Colonic mucosa (tissue), 4 donors: ENCODE measurements around the gene CHSY3. TPM values are rescaled to one million over a fixed set of nuclear protein-coding genes. Genes with fewer than 3 reads are reported as not detected.

Source experiments
- DNase-seq: peaks from one replicate; pipeline ENCODE4 v3.0.0-alpha.2; 2020
- H3K27ac ChIP-seq: fragments of 200-600 bp; one replicate; pipeline ENCODE4 v1.8.0; 2021
- H3K27me3 ChIP-seq: fragments of 200-600 bp; one replicate; pipeline ENCODE4 v1.8.0; 2021
- H3K36me3 ChIP-seq: fragments of 200-600 bp; one replicate; pipeline ENCODE4 v1.8.0; 2021
- H3K4me1 ChIP-seq: fragments of 200-600 bp; one replicate; pipeline ENCODE4 v1.8.0; 2021; ENCODE audit warnings: mild to moderate bottlenecking
- H3K4me3 ChIP-seq: fragments of 200-600 bp; one replicate; pipeline ENCODE4 v1.8.0; 2021
- H3K9ac ChIP-seq, 2 donors: one replicate each; pipeline ENCODE4 v1.7.0; 2013; ENCODE audit warnings: control low read depth in 2 of 2, low read depth in 2 of 2, low read length in 2 of 2
- H3K9me3 ChIP-seq: fragments of 200-600 bp; one replicate; pipeline ENCODE4 v1.8.0; 2021
- CTCF ChIP-seq: fragments of 200-600 bp; IDR thresholded peaks from one replicate; pipeline ENCODE4 v1.8.0; 2022; ENCODE audit warnings: antibody characterized with exemption, mild to moderate bottlenecking
- intact Hi-C: fragments of 100-400 bp; cut with DNase I; formaldehyde crosslinking; loops from one replicate; pipeline ENCODE4 v1.14.1; 2022
- total RNA-seq, 2 donors: library from RNA; stranded (reverse); fragmentation: NEBNext Ultra II Directional in 1 of 2; extraction: Animal tissue kit (Norgen Biotek cat#: 25700) in 1 of 2; gene quantifications; one replicate each; pipeline ENCODE4 v1.2.1, GENCODE V29; 2021
- donor health status: healthy.
- donor health status: DM: no; HTN: no; CAD: no.
- donor health status: DM: no; HTN: no; CAD: no.

The CHSY3 gene
- total RNA-seq, 2 donors from 2014 or later, result 0.42 to 0.99 TPM

- Histone ChIP-seq H3K27ac (no peak overlapping the region), H3K4me1 (no peaks in the 10 kb centered on the region), H3K36me3 (no peaks in the 10 kb centered on the region), H3K4me3 (no peak overlapping the region), H3K9me3 (no peaks in the 10 kb centered on the region), H3K27me3 (no peaks in the 10 kb centered on the region), H3K9ac (no peak overlapping the region)
- no peak for TF ChIP-seq CTCF
- no peak for DNase-seq
- intact Hi-C loops, result no loop called here
These were observed 207.5 kb downstream of the CHSY3 start for GRCh38 chr5:130111746-130112145.

- Histone ChIP-seq H3K4me3 (no peak overlapping the region), H3K9me3 (no peaks in the 10 kb centered on the region), H3K27me3 (no peaks in the 10 kb centered on the region), H3K4me1 (no peaks in the 10 kb centered on the region), H3K9ac (no peak overlapping the region), H3K27ac (no peak overlapping the region), H3K36me3 (no peaks in the 10 kb centered on the region)
- DNase-seq, result no peak
- TF ChIP-seq CTCF, result no peak
- intact Hi-C loops, result no loop called here
These were observed 208.0 kb downstream of the CHSY3 start for GRCh38 chr5:130112246-130112645.

GRCh38 chr5:130115686-130116085 is 211.4 kb downstream of the CHSY3 start:
- no peak for TF ChIP-seq CTCF
- H3K4me1 ChIP-seq, result no peaks in the 10 kb centered on the region
- DNase-seq, result no peak
- H3K27ac ChIP-seq, result no peak overlapping the region
- no peaks in the 10 kb centered on the region for H3K36me3 ChIP-seq
- intact Hi-C loops, result no loop called here
- H3K4me3 ChIP-seq, result no peak overlapping the region
- H3K27me3 ChIP-seq, result no peaks in the 10 kb centered on the region
- no peak overlapping the region for H3K9ac ChIP-seq
- H3K9me3 ChIP-seq, result no peaks in the 10 kb centered on the region

GRCh38 chr5:130116462-130116861 is 212.2 kb downstream of the CHSY3 start:
- intact Hi-C loops, result no loop called here
- no peaks in the 10 kb centered on the region for H3K36me3 ChIP-seq
- H3K27ac ChIP-seq, result no peak overlapping the region
- H3K9ac ChIP-seq, result no peak overlapping the region
- no peak for DNase-seq
- no peaks in the 10 kb centered on the region for H3K9me3 ChIP-seq
- no peaks in the 10 kb centered on the region for H3K4me1 ChIP-seq
- TF ChIP-seq CTCF, result no peak
- no peaks in the 10 kb centered on the region for H3K27me3 ChIP-seq
- H3K4me3 ChIP-seq, result no peak overlapping the region

GRCh38 chr5:130116972-130117371 is 212.7 kb downstream of the CHSY3 start:
- Histone ChIP-seq H3K27me3 (no peaks in the 10 kb centered on the region), H3K9ac (no peak overlapping the region), H3K27ac (no peak overlapping the region), H3K36me3 (no peaks in the 10 kb centered on the region), H3K4me1 (no peaks in the 10 kb centered on the region), H3K4me3 (no peak overlapping the region), H3K9me3 (no peaks in the 10 kb centered on the region)
- no peak for DNase-seq
- intact Hi-C loops, result no loop called here
- TF ChIP-seq CTCF, result no peak

GRCh38 chr5:130126746-130127145 is 222.5 kb downstream of the CHSY3 start:
- no peak for DNase-seq
- Histone ChIP-seq H3K9ac (no peak overlapping the region), H3K4me1 (no peaks in the 10 kb centered on the region), H3K36me3 (no peaks in the 10 kb centered on the region), H3K4me3 (no peak overlapping the region), H3K27ac (no peak overlapping the region), H3K9me3 (no peaks in the 10 kb centered on the region), H3K27me3 (no peaks in the 10 kb centered on the region)
- no peak for TF ChIP-seq CTCF
- intact Hi-C loops, result no loop called here
